HEK293T (cell line): ENCODE results near the gene TRMT11.
"Not testable (repeated sequence)": the region's sequence is repeated elsewhere in the genome, so short reads cannot be mapped to it uniquely, and the experiment has no call there.

ENCODE experiments used
- CTCF ChIA-PET: fragments of 350-600 bp; formaldehyde crosslinking; extraction: SDS; loops from one replicate; lab custom pipeline; 2021; ENCODE audit warnings: antibody characterized with exemption, inconsistent platforms; lab: Yijun Ruan, JAX
- POLR2A ChIA-PET: fragments of 350-600 bp; formaldehyde crosslinking; extraction: SDS; loops from one replicate; lab custom pipeline; 2020; ENCODE audit warnings: antibody characterized with exemption, inconsistent platforms; lab: Yijun Ruan, JAX
- DNase-seq: peaks from one replicate; pipeline ENCODE4 v3.0.0; 2012; ENCODE audit warnings: mixed read lengths; ENCODE audit errors: extremely low spot score
- ARNT ChIP-seq: fragments of 450-650 bp; IDR thresholded peaks from 2 replicates; pipeline ENCODE4 v1.6.1; 2017; ENCODE audit warnings: mild to moderate bottlenecking
- BHLHE40 ChIP-seq: fragments of 450-650 bp; IDR thresholded peaks from 2 replicates; pipeline ENCODE4 v1.6.1; 2016; ENCODE audit warnings: mild to moderate bottlenecking, moderate library complexity, borderline replicate concordance
- CTBP1 ChIP-seq: fragments of 450-650 bp; IDR thresholded peaks from 2 replicates; pipeline ENCODE4 v1.6.1; 2016; ENCODE audit warnings: borderline replicate concordance
- ELF4 ChIP-seq: fragments of 450-650 bp; IDR thresholded peaks from 2 replicates; pipeline ENCODE4 v1.6.1; 2017; ENCODE audit warnings: antibody characterized with exemption
- FOXA1 ChIP-seq: fragments of 450-650 bp; IDR thresholded peaks from 2 replicates; pipeline ENCODE4 v1.6.1; 2016; ENCODE audit warnings: mild to moderate bottlenecking
- FOXK2 ChIP-seq: fragments of 450-650 bp; IDR thresholded peaks from 2 replicates; pipeline ENCODE4 v1.6.1; 2016; ENCODE audit warnings: mild to moderate bottlenecking
- FOXM1 ChIP-seq: fragments of 450-650 bp; IDR thresholded peaks from 2 replicates; pipeline ENCODE4 v1.6.1; 2017; ENCODE audit warnings: mild to moderate bottlenecking, borderline replicate concordance
- HDGF ChIP-seq: fragments of 450-650 bp; IDR thresholded peaks from 2 replicates; pipeline ENCODE4 v1.6.1; 2017; ENCODE audit warnings: antibody characterized with exemption, borderline replicate concordance
- L3MBTL2 ChIP-seq: fragments of 450-650 bp; conservative IDR thresholded peaks from 2 replicates; pipeline ENCODE4 v1.6.1; 2016; ENCODE audit warnings: mild to moderate bottlenecking
- LEF1 ChIP-seq: fragments of 450-650 bp; IDR thresholded peaks from 2 replicates; pipeline ENCODE4 v1.6.1; 2017; ENCODE audit warnings: mild to moderate bottlenecking, borderline replicate concordance
- NFRKB ChIP-seq: fragments of 450-650 bp; IDR thresholded peaks from 2 replicates; pipeline ENCODE4 v1.6.1; 2016; ENCODE audit warnings: mild to moderate bottlenecking, moderate library complexity
- SP1 ChIP-seq: fragments of 450-650 bp; IDR thresholded peaks from 2 replicates; pipeline ENCODE4 v1.6.1; 2017
- SUZ12 ChIP-seq: fragments of 450-650 bp; IDR thresholded peaks from 2 replicates; pipeline ENCODE4 v1.6.1; 2016; ENCODE audit warnings: mild to moderate bottlenecking
- TARDBP ChIP-seq: fragments of 450-650 bp; IDR thresholded peaks from 2 replicates; pipeline ENCODE4 v1.6.1; 2016
- ZNF384 ChIP-seq: fragments of 450-650 bp; IDR thresholded peaks from 2 replicates; pipeline ENCODE4 v1.6.1; 2016
- TF ChIP-seq, protein P1 (sequence below): fragments of 450-650 bp; IDR thresholded peaks from 2 replicates; pipeline ENCODE4 v1.6.1; 2016

Gene TRMT11

GRCh38 chr6:126020305-126021050, 34.1 kb downstream of the TRMT11 start:
- no peak for TF ChIP-seq NFRKB
- no peak for TF ChIP-seq L3MBTL2
- TF ChIP-seq ARNT: no peak
- no peak for TF ChIP-seq SP1
- TF ChIP-seq BHLHE40: no peak
- TF ChIP-seq FOXM1: no peak
- TF ChIP-seq FOXK2: no peak
- no peak for TF ChIP-seq ELF4
- no peak for TF ChIP-seq HDGF
- TF ChIP-seq TARDBP: no peak
- TF ChIP-seq LEF1: no peak
- TF ChIP-seq FOXA1: no peak
- TF ChIP-seq CTBP1: no peak
- TF ChIP-seq SUZ12: no peak
- TF ChIP-seq, protein P1, sequence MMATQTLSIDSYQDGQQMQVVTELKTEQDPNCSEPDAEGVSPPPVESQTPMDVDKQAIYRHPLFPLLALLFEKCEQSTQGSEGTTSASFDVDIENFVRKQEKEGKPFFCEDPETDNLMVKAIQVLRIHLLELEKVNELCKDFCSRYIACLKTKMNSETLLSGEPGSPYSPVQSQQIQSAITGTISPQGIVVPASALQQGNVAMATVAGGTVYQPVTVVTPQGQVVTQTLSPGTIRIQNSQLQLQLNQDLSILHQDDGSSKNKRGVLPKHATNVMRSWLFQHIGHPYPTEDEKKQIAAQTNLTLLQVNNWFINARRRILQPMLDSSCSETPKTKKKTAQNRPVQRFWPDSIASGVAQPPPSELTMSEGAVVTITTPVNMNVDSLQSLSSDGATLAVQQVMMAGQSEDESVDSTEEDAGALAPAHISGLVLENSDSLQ: no peak
- no peak for TF ChIP-seq ZNF384
- POLR2A ChIA-PET: no interaction called here
- DNase-seq: no peak
- CTCF ChIA-PET: no interaction called here

DNA sequence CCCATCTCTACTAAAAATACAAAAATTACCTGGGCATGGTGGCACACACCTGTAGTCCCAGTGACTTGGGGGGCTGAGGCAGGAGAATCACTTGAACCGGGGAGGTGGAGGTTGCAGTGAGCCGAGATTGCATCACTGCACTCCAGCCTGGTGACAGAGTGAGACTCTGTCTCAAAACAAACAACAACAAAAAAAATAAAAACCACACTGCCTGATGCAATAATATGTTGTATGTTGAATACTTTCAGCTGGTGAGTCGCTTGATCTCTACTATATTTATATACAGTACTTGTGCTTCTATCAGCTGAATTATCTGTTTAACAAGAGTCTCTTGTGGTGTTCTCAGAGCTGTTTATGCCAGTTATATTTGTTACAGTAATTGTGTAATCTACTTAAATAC, 37.1 kb downstream of the TRMT11 start:
- CTCF ChIA-PET, POLR2A ChIA-PET, DNase-seq: not testable (repeated sequence)

GRCh38 chr6:126026001-126026400, 39.7 kb downstream of the TRMT11 start:
- CTCF ChIA-PET: no interaction called here
- POLR2A ChIA-PET: no interaction called here

GRCh38 chr6:126027601-126028000, 41.3 kb downstream of the TRMT11 start:
- ChIA-PET CTCF (interaction anchor here (0.5 kb wide), 1 partner anchor 786 kb away, joined by 4 read pairs; no protein-coding TSS in a partner anchor), POLR2A (no interaction called here)
- no peak for DNase-seq
- no peak for TF ChIP-seq FOXM1
- TF ChIP-seq, protein P1: no peak
- TF ChIP-seq HDGF: no peak
- no peak for TF ChIP-seq BHLHE40
- TF ChIP-seq ELF4: no peak
- no peak for TF ChIP-seq SP1
- no peak for TF ChIP-seq FOXK2
- TF ChIP-seq LEF1: no peak
- no peak for TF ChIP-seq SUZ12
- no peak for TF ChIP-seq FOXA1
- no peak for TF ChIP-seq L3MBTL2
- TF ChIP-seq ARNT: no peak
- no peak for TF ChIP-seq NFRKB
- TF ChIP-seq ZNF384: no peak
- TF ChIP-seq TARDBP: no peak

More at GRCh38 chr6:126026001-126026400, 39.7 kb downstream of the TRMT11 start:
- TF ChIP-seq NFRKB (no peak), ZNF384 (no peak), BHLHE40 (no peak), FOXA1 (no peak), L3MBTL2 (no peak), CTBP1 (no peak), FOXK2 (no peak), TARDBP (no peak), SP1 (no peak), LEF1 (no peak), ELF4 (no peak), SUZ12 (no peak), ARNT (no peak), FOXM1 (no peak), HDGF (no peak)
- TF ChIP-seq, protein P1: no peak
- DNase-seq: no peak

DNA sequence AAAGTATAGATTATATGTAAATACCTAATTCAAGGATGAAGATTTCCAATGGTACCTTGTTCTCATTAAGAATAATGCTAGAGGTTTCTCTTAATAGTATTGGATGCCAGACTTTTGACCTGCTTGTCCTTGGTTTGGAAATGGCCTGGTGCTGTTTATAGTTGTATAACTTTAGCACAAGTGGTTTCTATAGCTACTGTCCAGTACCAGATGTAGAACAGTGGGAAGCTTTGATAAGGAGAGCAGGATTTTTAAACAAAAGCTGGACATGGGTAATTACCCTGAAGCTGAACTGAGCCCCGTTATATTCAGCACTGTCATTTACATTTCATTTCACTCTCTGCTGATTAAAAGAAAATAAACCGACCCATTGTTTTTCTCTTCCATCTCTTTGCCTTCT, 43.7 kb downstream of the TRMT11 start:
- no peak for DNase-seq
- POLR2A ChIA-PET: no interaction called here
- CTCF ChIA-PET: no interaction called here

DNA sequence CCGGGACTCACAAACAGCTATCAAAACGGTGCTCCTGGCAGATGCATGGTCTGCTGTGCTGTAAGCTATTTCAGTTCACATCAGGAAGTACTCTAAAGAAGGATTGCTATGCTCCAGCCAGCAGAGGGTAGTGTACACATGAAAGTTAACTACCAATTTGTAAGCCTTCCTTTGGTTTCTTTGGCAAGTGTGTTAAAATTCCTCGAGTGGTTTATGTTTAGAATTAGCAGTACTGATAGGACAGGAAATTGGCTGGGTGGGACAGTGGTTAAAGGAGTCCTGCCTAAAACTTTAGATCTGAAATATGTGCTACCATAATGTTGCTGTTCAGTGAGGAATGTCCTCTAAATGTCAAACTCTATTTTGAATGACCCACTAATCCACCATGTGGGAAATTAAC, 47.4 kb downstream of the TRMT11 start:
- POLR2A ChIA-PET: no interaction called here
- DNase-seq: peak; percentile 59
- CTCF ChIA-PET: interaction anchor here (0.6 to 1.3 kb wide), 2 partner anchors 20 to 153 kb away, joined by 3 to 4 read pairs; no protein-coding TSS in a partner anchor
- TF ChIP-seq BHLHE40 (no peak), SP1 (no peak), ELF4 (no peak), CTBP1 (no peak), LEF1 (no peak), SUZ12 (no peak), NFRKB (no peak), FOXM1 (no peak), HDGF (no peak), ZNF384 (no peak), L3MBTL2 (no peak), ARNT (no peak), FOXK2 (no peak), FOXA1 (no peak), TARDBP (no peak)
- TF ChIP-seq, protein P1: no peak

More for the DNA sequence above, 43.7 kb downstream of the TRMT11 start:
- no peak for TF ChIP-seq FOXM1
